H9 (cell line): ENCODE data around the gene IGF1. TPM values are rescaled to one million over a fixed set of nuclear protein-coding genes. Genes with fewer than 3 reads are reported as not detected.

Experiments
- DNase-seq: peaks from one replicate; pipeline ENCODE4 v3.0.0-alpha.2; 2017
- H2AFZ ChIP-seq: one replicate; pipeline ENCODE4 v1.6.1; 2013; ENCODE audit warnings: mild to moderate bottlenecking, low read length, control low read depth, moderate library complexity
- H2AK5ac ChIP-seq: 2 replicates; pipeline ENCODE4 v1.6.1; 2013; ENCODE audit warnings: low read length, control low read depth, mixed read lengths; ENCODE audit not compliant: insufficient read length
- H2BK120ac ChIP-seq: one replicate; pipeline ENCODE4 v1.6.1; 2013; ENCODE audit warnings: low read depth, mild to moderate bottlenecking, low read length, control low read depth, inconsistent platforms; ENCODE audit not compliant: poor library complexity, severe bottlenecking
- H2BK12ac ChIP-seq: 2 replicates; pipeline ENCODE4 v1.6.1; 2013; ENCODE audit warnings: low read length, control low read depth, mixed read lengths, low read depth; ENCODE audit not compliant: insufficient read length
- H2BK15ac ChIP-seq: 2 replicates; pipeline ENCODE4 v1.6.1; 2013; ENCODE audit warnings: low read depth, low read length, control low read depth
- H2BK20ac ChIP-seq: one replicate; pipeline ENCODE4 v1.6.1; 2013; ENCODE audit warnings: low read depth, mild to moderate bottlenecking, low read length, control low read depth, inconsistent platforms; ENCODE audit not compliant: poor library complexity, severe bottlenecking
- H2BK5ac ChIP-seq: 2 replicates; pipeline ENCODE4 v1.6.1; 2013; ENCODE audit warnings: low read length, control low read depth, mixed read lengths; ENCODE audit not compliant: insufficient read length
- H3K14ac ChIP-seq: 2 replicates; pipeline ENCODE4 v1.6.1; 2013; ENCODE audit warnings: low read length, control low read depth; ENCODE audit not compliant: insufficient read depth
- H3K18ac ChIP-seq: 2 replicates; pipeline ENCODE4 v1.6.1; 2013; ENCODE audit warnings: low read depth, mild to moderate bottlenecking, mixed read lengths, low read length, control low read depth; ENCODE audit not compliant: insufficient read length
- H3K23ac ChIP-seq: 2 replicates; pipeline ENCODE4 v1.6.1; 2013; ENCODE audit warnings: low read length, control low read depth, mixed read lengths, low read depth; ENCODE audit not compliant: insufficient read length
- H3K23me2 ChIP-seq: 2 replicates; pipeline ENCODE4 v1.6.1; 2013; ENCODE audit warnings: low read depth, mild to moderate bottlenecking, mixed read lengths, low read length, control low read depth; ENCODE audit not compliant: insufficient read length, poor library complexity, severe bottlenecking
- H3K27ac ChIP-seq: 2 replicates; pipeline ENCODE4 v1.5.1; 2013; ENCODE audit warnings: low read length, control low read depth, mixed read lengths, low read depth; ENCODE audit not compliant: insufficient read length
- H3K27me3 ChIP-seq: 2 replicates; pipeline ENCODE4 v1.6.1; 2013; ENCODE audit warnings: low read length, control low read depth, inconsistent platforms; ENCODE audit not compliant: insufficient read depth
- H3K4ac ChIP-seq: 2 replicates; pipeline ENCODE4 v1.6.1; 2013; ENCODE audit warnings: low read depth, mild to moderate bottlenecking, control low read depth, inconsistent platforms, low read length, moderate library complexity
- H3K4me1 ChIP-seq: 2 replicates; pipeline ENCODE4 v1.6.1; 2013; ENCODE audit warnings: low read length, control low read depth, inconsistent platforms; ENCODE audit not compliant: insufficient read depth
- H3K4me2 ChIP-seq: 2 replicates; pipeline ENCODE4 v1.6.1; 2013; ENCODE audit warnings: low read length, control low read depth, mixed read lengths; ENCODE audit not compliant: insufficient read length, insufficient read depth
- H3K56ac ChIP-seq: 2 replicates; pipeline ENCODE4 v1.6.1; 2013; ENCODE audit warnings: low read depth, mild to moderate bottlenecking, mixed read lengths, low read length, control low read depth; ENCODE audit not compliant: insufficient read length
- H3K79me1 ChIP-seq: 2 replicates; pipeline ENCODE4 v1.6.1; 2013; ENCODE audit warnings: low read depth, mild to moderate bottlenecking, moderate library complexity, low read length, control low read depth, inconsistent platforms; ENCODE audit not compliant: insufficient read depth, poor library complexity, severe bottlenecking
- H3K79me2 ChIP-seq: 2 replicates; pipeline ENCODE4 v1.6.1; 2013; ENCODE audit warnings: low read length, control low read depth, inconsistent platforms; ENCODE audit not compliant: insufficient read depth
- H3K9ac ChIP-seq: 2 replicates; pipeline ENCODE4 v1.6.1; 2013; ENCODE audit warnings: low read length, control low read depth, mixed read lengths; ENCODE audit not compliant: insufficient read length; ENCODE audit errors: extremely low read depth
- H3K9me3 ChIP-seq: one replicate; pipeline ENCODE4 v1.6.1; 2013; ENCODE audit warnings: low read depth, low read length, inconsistent platforms; ENCODE audit not compliant: control insufficient read depth
- H3T11ph ChIP-seq: one replicate; pipeline ENCODE4 v1.6.1; 2013; ENCODE audit warnings: mild to moderate bottlenecking, low read length, control low read depth, inconsistent platforms
- H4K20me1 ChIP-seq: one replicate; pipeline ENCODE4 v1.6.1; 2013; ENCODE audit not compliant: control insufficient read depth, insufficient read length, insufficient read depth
- H4K5ac ChIP-seq: 2 replicates; pipeline ENCODE4 v1.6.1; 2013; ENCODE audit warnings: low read depth, mild to moderate bottlenecking, mixed read lengths, low read length, control low read depth; ENCODE audit not compliant: insufficient read length
- H4K8ac ChIP-seq: replicated peaks from 2 replicates; pipeline ENCODE4 v1.6.1; 2013; ENCODE audit warnings: low read length, control low read depth, mixed read lengths, low read depth; ENCODE audit not compliant: insufficient read length
- H4K91ac ChIP-seq: 2 replicates; pipeline ENCODE4 v1.6.1; 2013; ENCODE audit warnings: low read depth, mild to moderate bottlenecking, moderate library complexity, mixed read lengths, low read length, control low read depth; ENCODE audit not compliant: insufficient read length
- H3K27ac Mint-ChIP-seq, 3 experiments: 2 replicates in 2 of 3; 3 replicates in 1 of 3; pipeline ENCODE4 v1.8.0; 2020 to 2021; ENCODE audit warnings: mixed read lengths in 3 of 3, mild to moderate bottlenecking in 1 of 3, moderate library complexity in 1 of 3
- H3K27me3 Mint-ChIP-seq: 2 replicates; pipeline ENCODE4 v1.8.0; 2021; ENCODE audit warnings: low read depth, mild to moderate bottlenecking, moderate library complexity, mixed read lengths
- H3K36me3 Mint-ChIP-seq, 3 experiments: 2 replicates in 2 of 3; 3 replicates in 1 of 3; pipeline ENCODE4 v1.8.0; 2020 to 2021; ENCODE audit warnings: low read depth in 3 of 3, mixed read lengths in 3 of 3; ENCODE audit not compliant: insufficient read depth in 1 of 3
- H3K4me1 Mint-ChIP-seq, 2 experiments: 2 replicates each; pipeline ENCODE4 v1.8.0; 2020; ENCODE audit warnings: mixed read lengths in 2 of 2
- H3K4me3 Mint-ChIP-seq, 2 experiments: 2 replicates in 1 of 2; 3 replicates in 1 of 2; pipeline ENCODE4 v1.8.0; 2020 to 2021; ENCODE audit warnings: mild to moderate bottlenecking in 2 of 2, mixed read lengths in 2 of 2, moderate library complexity in 1 of 2
- H3K9me3 Mint-ChIP-seq, 2 experiments: 2 replicates in 1 of 2; 3 replicates in 1 of 2; pipeline ENCODE4 v1.8.0; 2020; ENCODE audit warnings: mild to moderate bottlenecking in 2 of 2, mixed read lengths in 2 of 2, moderate library complexity in 1 of 2
- WGBS: extraction: QIAGEN DNeasy Blood & Tissue Kit; methylation state at CpG from one replicate; pipeline ENCODE4 v1.1.7; 2013; ENCODE audit warnings: missing lambda C conversion rate, low lambda C conversion rate, mixed read lengths; ENCODE audit not compliant: insufficient read length; ENCODE audit errors: extremely low coverage; 5-methylcytosine and 5-hydroxymethylcytosine counted together
- total RNA-seq: library from RNA; stranded (reverse); gene quantifications from 2 replicates; pipeline ENCODE4 v1.2.1, GENCODE V29; 2021
- TF ChIP-seq, protein P1 (sequence below): fragments of 200-600 bp; sonication (generic); conservative IDR thresholded peaks from 3 replicates; pipeline ENCODE4 v1.8.0; 2021; ENCODE audit warnings: antibody characterized with exemption, mild to moderate bottlenecking

Gene IGF1
- total RNA-seq, 1 experiment from 2014 or later, result not detected

DNA sequence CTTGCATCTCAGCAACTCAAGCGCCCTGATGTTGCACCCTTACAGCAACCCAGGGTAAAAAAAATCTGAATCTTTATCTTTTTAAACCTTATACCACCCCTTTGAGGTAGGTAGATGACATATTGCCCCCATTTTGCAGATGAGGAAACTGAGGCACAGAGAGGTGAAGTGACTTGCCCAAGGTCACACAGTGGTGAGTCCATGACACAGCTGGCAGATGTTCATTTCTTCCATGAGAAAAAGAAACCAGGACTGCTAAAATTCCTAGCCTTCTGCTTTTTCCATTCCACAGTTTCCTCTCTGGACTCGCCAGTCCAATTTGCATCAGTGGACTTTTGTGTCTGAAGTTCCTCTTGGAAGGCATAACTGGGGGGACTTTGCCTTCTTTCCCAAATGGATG, 79.3 kb downstream of the IGF1 start:
- H3K4me3 Mint-ChIP-seq, result no peak overlapping the region
- H3T11ph ChIP-seq, result no peak overlapping the region
- no CpG with 5 or more reads among the region's 2 CpGs for WGBS

More for the DNA sequence above, 79.3 kb downstream of the IGF1 start:
- Histone ChIP-seq H3K79me1 (no peaks in the 10 kb centered on the region), H3K9ac (no peak overlapping the region), H4K20me1 (no peaks in the 10 kb centered on the region), H2BK20ac (no peak overlapping the region), H3K4me2 (no peak overlapping the region), H3K56ac (no peak overlapping the region), H2BK120ac (no peak overlapping the region), H4K91ac (no peak overlapping the region), H2BK15ac (no peak overlapping the region), H2AFZ (no peak overlapping the region), H2BK12ac (no peak overlapping the region), H3K4ac (no peak overlapping the region), H2AK5ac (no peak overlapping the region), H3K9me3 (no peaks in the 10 kb centered on the region), H3K27me3 (no peaks in the 10 kb centered on the region), H3K14ac (no peak overlapping the region), H3K23ac (no peak overlapping the region), H3K79me2 (no peaks in the 10 kb centered on the region), H4K8ac (no peak overlapping the region), H3K23me2 (no peaks in the 10 kb centered on the region), H3K18ac (no peak overlapping the region), H3K4me1 (no peaks in the 10 kb centered on the region), H4K5ac (no peak overlapping the region), H2BK5ac (no peak overlapping the region), H3K27ac (no peak overlapping the region)
- H3K27ac Mint-ChIP-seq, result no peak overlapping the region
- no peaks in the 10 kb centered on the region for H3K36me3 Mint-ChIP-seq
- no peaks in the 10 kb centered on the region for H3K27me3 Mint-ChIP-seq
- DNase-seq, result no peak
- TF ChIP-seq, protein P1, sequence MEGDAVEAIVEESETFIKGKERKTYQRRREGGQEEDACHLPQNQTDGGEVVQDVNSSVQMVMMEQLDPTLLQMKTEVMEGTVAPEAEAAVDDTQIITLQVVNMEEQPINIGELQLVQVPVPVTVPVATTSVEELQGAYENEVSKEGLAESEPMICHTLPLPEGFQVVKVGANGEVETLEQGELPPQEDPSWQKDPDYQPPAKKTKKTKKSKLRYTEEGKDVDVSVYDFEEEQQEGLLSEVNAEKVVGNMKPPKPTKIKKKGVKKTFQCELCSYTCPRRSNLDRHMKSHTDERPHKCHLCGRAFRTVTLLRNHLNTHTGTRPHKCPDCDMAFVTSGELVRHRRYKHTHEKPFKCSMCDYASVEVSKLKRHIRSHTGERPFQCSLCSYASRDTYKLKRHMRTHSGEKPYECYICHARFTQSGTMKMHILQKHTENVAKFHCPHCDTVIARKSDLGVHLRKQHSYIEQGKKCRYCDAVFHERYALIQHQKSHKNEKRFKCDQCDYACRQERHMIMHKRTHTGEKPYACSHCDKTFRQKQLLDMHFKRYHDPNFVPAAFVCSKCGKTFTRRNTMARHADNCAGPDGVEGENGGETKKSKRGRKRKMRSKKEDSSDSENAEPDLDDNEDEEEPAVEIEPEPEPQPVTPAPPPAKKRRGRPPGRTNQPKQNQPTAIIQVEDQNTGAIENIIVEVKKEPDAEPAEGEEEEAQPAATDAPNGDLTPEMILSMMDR, result no peak
- peaks cover 3 to 6% of the 10 kb centered on the region in 2 experiments; a peak in 2 of 4 replicates for H3K4me1 Mint-ChIP-seq
- no peaks in the 10 kb centered on the region for H3K9me3 Mint-ChIP-seq
